ENCODE results near the gene ST13. TPM values are rescaled to one million over a fixed set of nuclear protein-coding genes. Genes with fewer than 3 reads are reported as not detected.

The ST13 gene
- total RNA-seq, 1 experiment from 2014 or later = 200 TPM

GRCh38 chr22:40898850-40899357 is 42.5 kb upstream of the ST13 start:
- intact Hi-C loops (cut with micrococcal nuclease; ENCODE audit: unreplicated experiment) = no loop called here
- CTCF ChIA-PET = interaction anchor here (1.4 kb wide), 1 partner anchor 216 kb away, joined by 4 read pairs; no protein-coding TSS in a partner anchor

GRCh38 chr22:40894417-40894816 is 38.0 kb upstream of the ST13 start:
- ChIA-PET CTCF (interaction anchor here (0.6 kb wide), 1 partner anchor 74 kb away, joined by 5 read pairs; no protein-coding TSS in a partner anchor), POLR2A (no interaction called here)
- Histone ChIP-seq H3K9me3 (ENCODE audit: control insufficient read depth, insufficient read depth, low read depth, low read length) (no peaks in the 10 kb centered on the region), H3K36me3 (ENCODE audit: control insufficient read depth, insufficient read depth, low read length) (no peaks in the 10 kb centered on the region), H3K27ac (ENCODE audit: low read length) (no peak overlapping the region), H3K4me1 (ENCODE audit: control insufficient read depth, insufficient read depth, low read length) (peaks cover 4% of the 10 kb centered on the region; the same call in 1 of the 2 replicates), H3K4me3 (ENCODE audit: low read depth in 2 of 2, low read length in 2 of 2) (no peak overlapping the region), H3K27me3 (ENCODE audit: control insufficient read depth, insufficient read depth, low read length) (no peaks in the 10 kb centered on the region)
- DNase-seq (ENCODE audit: low read depth, low spot score) = no peak
- TF ChIP-seq REST (IDR thresholded peaks at IDR 0.05; ENCODE audit: insufficient read depth in 1 of 2, low read depth in 2 of 2, low read length in 1 of 2) (no peak), TCF7L2 (IDR thresholded peaks at IDR 0.05; ENCODE audit: low read depth, low read length) (no peak), POLR2AphosphoS5 (IDR thresholded peaks at IDR 0.05; ENCODE audit: low read depth, low read length) (no peak), SIN3A (IDR thresholded peaks at IDR 0.05; ENCODE audit: borderline replicate concordance, insufficient read depth, low read depth, low read length) (no peak), CTCF (IDR thresholded peaks at IDR 0.05) (no peak)
- intact Hi-C loops (cut with micrococcal nuclease; ENCODE audit: unreplicated experiment) = no loop called here
- in situ Hi-C loops (cut with HindIII; ENCODE audit: low pct_unique_long_range_greater_than_20kb, low sequenced_read_pairs) = no loop called here
- ATAC-seq = no peak
- no TSS peak for BruUV-seq (replicated peaks)

More at GRCh38 chr22:40898850-40899357, 42.5 kb upstream of the ST13 start:
- no peak for TF ChIP-seq POLR2AphosphoS5 (IDR thresholded peaks at IDR 0.05; ENCODE audit: low read depth, low read length)
- peak; percentile 57 for TF ChIP-seq CTCF (IDR thresholded peaks at IDR 0.05)
- Histone ChIP-seq H3K27ac (ENCODE audit: low read length) (no peak overlapping the region), H3K9me3 (ENCODE audit: control insufficient read depth, insufficient read depth, low read depth, low read length) (no peaks in the 10 kb centered on the region), H3K27me3 (ENCODE audit: control insufficient read depth, insufficient read depth, low read length) (no peaks in the 10 kb centered on the region), H3K4me1 (ENCODE audit: control insufficient read depth, insufficient read depth, low read length) (peaks cover 4% of the 10 kb centered on the region; the same call in 1 of the 2 replicates), H3K4me3 (ENCODE audit: low read depth in 2 of 2, low read length in 2 of 2) (no peak overlapping the region), H3K36me3 (ENCODE audit: control insufficient read depth, insufficient read depth, low read length) (no peaks in the 10 kb centered on the region)
- peak; percentile 48; the same call in 1 of the 2 replicates for ATAC-seq
- no peak for DNase-seq (ENCODE audit: low read depth, low spot score)
- POLR2A ChIA-PET = interaction anchor here (0.7 kb wide), 1 partner anchor 41 kb away, joined by 3 read pairs; no protein-coding TSS in a partner anchor
- in situ Hi-C loops (cut with HindIII; ENCODE audit: low pct_unique_long_range_greater_than_20kb, low sequenced_read_pairs) = no loop called here
- BruUV-seq (replicated peaks) = no TSS peak

Data from Panc1 (cell line).